NCI-H146 treated with DMSO at 0.1 percent for 48 hours (cell line): Measurements from ENCODE around the gene RUNX1.

Experiments
- DNase-seq: peaks from one replicate; lab custom pipeline; 2025; ENCODE audit not compliant: unreplicated experiment; lab: John Stamatoyannopoulos, UW

Gene RUNX1

GRCh38 chr21:34884346-34884929 is 164.7 kb downstream of the RUNX1 start:
- no peak for DNase-seq

GRCh38 chr21:34883491-34884271 is 165.4 kb downstream of the RUNX1 start:
- no peak for DNase-seq

GRCh38 chr21:34882719-34883131 is 166.4 kb downstream of the RUNX1 start:
- DNase-seq = no peak

- no peak for DNase-seq
Observed at GRCh38 chr21:34881839-34882371, 167.2 kb downstream of the RUNX1 start.

GRCh38 chr21:34881421-34881820 is 167.7 kb downstream of the RUNX1 start:
- no peak for DNase-seq

GRCh38 chr21:34880401-34880800 is 168.7 kb downstream of the RUNX1 start:
- no peak for DNase-seq

- no peak for DNase-seq
Observed at GRCh38 chr21:34878940-34879339, 170.2 kb downstream of the RUNX1 start.

- DNase-seq = no peak
Observed at GRCh38 chr21:34878501-34878900, 170.6 kb downstream of the RUNX1 start.

- DNase-seq = no peak
Observed at GRCh38 chr21:34877485-34878128, 171.5 kb downstream of the RUNX1 start.

GRCh38 chr21:34875830-34876229 is 173.3 kb downstream of the RUNX1 start:
- DNase-seq = no peak

- no peak for DNase-seq
Observed at GRCh38 chr21:34874684-34875513, 174.2 kb downstream of the RUNX1 start.

GRCh38 chr21:34871026-34871908 is 177.8 kb downstream of the RUNX1 start:
- no peak for DNase-seq

- no peak for DNase-seq
Observed at GRCh38 chr21:34870246-34870645, 178.9 kb downstream of the RUNX1 start.

- DNase-seq = no peak
Observed at GRCh38 chr21:34869545-34869944, 179.6 kb downstream of the RUNX1 start.

GRCh38 chr21:34867785-34868184 is 181.3 kb downstream of the RUNX1 start:
- DNase-seq = no peak

- no peak for DNase-seq
Observed at GRCh38 chr21:34865400-34866241, 183.5 kb downstream of the RUNX1 start.

- DNase-seq = no peak
Observed at GRCh38 chr21:34864370-34865149, 184.5 kb downstream of the RUNX1 start.

GRCh38 chr21:34862951-34863350 is 186.2 kb downstream of the RUNX1 start:
- no peak for DNase-seq
